GM10248 (cell line): ENCODE measurements around the gene PSAP.

ENCODE experiments used
- CTCF ChIA-PET: fragments of 300-600 bp; sonication (Branson Sonifier 250); formaldehyde crosslinking; extraction: SDS; loops from one replicate; lab custom pipeline; 2021; ENCODE audit warnings: antibody characterized with exemption; lab: Yijun Ruan, JAX
- POLR2A ChIA-PET: fragments of 350-650 bp; sonication (Branson Sonifier 250); formaldehyde crosslinking; extraction: SDS; loops from one replicate; lab custom pipeline; 2020; ENCODE audit warnings: antibody characterized with exemption; lab: Yijun Ruan, JAX
- DNase-seq: peaks from one replicate; pipeline ENCODE4 v3.0.0; 2012; ENCODE audit errors: extremely low spot score
- TF ChIP-seq, protein P1 (sequence below): IDR thresholded peaks from 2 replicates; pipeline ENCODE4 v1.5.1; 2012; ENCODE audit warnings: mild to moderate bottlenecking, low read depth; ENCODE audit errors: extremely low read depth, missing control alignments, control extremely low read depth

The PSAP gene

DNA sequence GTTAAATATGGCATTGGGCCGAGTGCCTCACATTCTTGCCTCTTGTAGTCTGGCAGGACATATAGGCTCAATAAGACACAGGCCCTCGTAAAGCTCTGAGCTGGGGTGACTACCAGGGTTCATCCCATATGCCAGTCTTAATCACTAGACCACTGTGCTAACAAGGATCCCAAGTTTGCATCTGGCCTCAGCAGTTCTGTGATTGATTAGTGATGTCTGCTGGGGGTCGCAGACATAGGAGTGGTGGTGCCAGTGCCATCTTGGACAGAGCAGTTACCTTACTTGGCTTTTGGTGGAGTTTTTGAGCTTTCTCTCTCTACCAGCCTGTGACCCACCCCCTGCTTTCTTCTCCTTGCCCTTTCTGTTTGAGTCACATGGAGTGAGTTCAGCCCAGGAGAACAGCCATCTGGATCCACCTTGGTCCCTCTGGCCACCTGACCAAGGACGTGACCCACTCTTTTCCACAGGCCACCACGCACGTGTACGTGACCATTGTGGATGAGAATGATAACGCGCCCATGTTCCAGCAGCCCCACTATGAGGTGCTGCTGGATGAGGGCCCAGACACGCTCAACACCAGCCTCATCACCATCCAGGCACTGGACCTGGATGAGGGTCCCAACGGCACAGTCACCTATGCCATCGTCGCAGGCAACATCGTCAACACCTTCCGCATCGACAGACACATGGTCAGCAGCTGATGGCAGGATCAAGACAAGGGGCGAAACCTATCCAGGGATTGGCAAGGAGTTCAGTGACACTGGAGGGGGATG, 73.7 kb downstream of the PSAP start:
- ChIA-PET POLR2A (no interaction called here), CTCF (interaction anchor here (0.8 to 2.8 kb wide), 6 partner anchors 9 to 119 kb away, joined by 3 to 14 read pairs (median 4); no protein-coding TSS in a partner anchor)
- TF ChIP-seq, protein P1, sequence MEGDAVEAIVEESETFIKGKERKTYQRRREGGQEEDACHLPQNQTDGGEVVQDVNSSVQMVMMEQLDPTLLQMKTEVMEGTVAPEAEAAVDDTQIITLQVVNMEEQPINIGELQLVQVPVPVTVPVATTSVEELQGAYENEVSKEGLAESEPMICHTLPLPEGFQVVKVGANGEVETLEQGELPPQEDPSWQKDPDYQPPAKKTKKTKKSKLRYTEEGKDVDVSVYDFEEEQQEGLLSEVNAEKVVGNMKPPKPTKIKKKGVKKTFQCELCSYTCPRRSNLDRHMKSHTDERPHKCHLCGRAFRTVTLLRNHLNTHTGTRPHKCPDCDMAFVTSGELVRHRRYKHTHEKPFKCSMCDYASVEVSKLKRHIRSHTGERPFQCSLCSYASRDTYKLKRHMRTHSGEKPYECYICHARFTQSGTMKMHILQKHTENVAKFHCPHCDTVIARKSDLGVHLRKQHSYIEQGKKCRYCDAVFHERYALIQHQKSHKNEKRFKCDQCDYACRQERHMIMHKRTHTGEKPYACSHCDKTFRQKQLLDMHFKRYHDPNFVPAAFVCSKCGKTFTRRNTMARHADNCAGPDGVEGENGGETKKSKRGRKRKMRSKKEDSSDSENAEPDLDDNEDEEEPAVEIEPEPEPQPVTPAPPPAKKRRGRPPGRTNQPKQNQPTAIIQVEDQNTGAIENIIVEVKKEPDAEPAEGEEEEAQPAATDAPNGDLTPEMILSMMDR = no peak
- DNase-seq = no peak

DNA sequence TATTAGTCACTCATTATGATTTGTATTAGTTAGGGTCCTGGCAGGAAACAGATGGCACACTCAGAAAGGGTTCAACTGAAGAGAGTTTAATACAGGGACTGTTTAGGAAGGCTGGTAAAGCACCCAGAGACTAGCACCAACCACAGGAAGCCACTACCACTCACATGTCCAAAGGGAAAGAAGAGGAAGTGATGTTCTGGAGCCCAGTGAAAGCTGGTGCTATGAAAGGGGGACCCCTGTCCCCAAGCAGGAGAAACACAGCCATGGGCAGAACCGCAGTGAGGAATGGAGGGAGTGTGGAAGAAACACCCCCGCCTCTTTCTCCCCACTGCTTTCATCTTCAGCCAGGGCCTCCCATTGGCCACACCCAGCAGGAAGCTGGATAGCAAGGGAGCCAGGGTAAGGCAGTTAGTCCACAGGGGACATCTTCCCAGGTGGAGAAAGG, 74.5 kb downstream of the PSAP start:
- TF ChIP-seq, protein P1 = no peak
- ChIA-PET POLR2A (no interaction called here), CTCF (interaction anchor here (1.0 to 2.8 kb wide), 5 partner anchors 10 to 80 kb away, joined by 3 to 14 read pairs (median 4); no protein-coding TSS in a partner anchor)
- DNase-seq = no peak

DNA sequence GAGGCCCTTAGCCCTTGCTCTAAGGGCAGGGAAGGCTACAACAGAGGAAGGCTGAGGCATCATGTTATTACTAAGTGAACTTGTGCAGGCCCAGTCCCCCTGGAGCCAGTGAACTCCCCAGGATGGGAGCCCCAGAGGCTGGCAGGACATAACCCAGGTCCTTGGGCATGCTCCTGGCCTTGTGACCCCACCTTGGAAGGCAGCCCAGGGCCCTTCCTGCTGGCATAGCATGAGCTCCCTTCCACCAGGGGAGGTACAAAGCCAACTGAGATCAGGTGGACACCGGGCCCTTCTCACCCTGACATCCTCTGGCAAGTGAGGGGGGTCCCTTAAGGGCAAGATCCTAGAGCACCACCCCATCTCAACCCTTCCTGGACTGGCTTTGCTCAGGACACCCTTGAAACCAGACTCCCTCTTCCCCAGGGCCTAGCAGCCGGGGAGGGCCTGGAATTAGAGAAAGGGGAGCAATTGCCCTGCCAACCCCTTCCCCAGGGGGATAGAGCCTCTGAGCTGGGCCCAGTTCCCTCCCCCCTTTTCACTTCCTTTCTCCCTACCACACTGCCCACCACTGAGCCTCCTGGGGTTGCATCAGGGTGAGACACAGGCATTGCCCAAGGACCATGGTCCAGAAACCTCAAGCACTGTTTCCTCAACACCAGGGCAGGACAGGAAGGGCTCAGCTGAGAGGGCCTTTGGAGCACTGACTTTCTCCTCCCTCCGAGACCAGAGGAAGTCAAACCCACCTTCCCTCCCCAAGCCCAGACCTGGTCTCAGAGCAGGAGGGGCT, 75.9 kb downstream of the PSAP start:
- ChIA-PET POLR2A (no interaction called here), CTCF (interaction anchor here (0.7 to 4.4 kb wide), 17 partner anchors 11 to 123 kb away, joined by 3 to 60 read pairs (median 5); no protein-coding TSS in a partner anchor)
- no peak for DNase-seq
- TF ChIP-seq, protein P1 = no peak

DNA sequence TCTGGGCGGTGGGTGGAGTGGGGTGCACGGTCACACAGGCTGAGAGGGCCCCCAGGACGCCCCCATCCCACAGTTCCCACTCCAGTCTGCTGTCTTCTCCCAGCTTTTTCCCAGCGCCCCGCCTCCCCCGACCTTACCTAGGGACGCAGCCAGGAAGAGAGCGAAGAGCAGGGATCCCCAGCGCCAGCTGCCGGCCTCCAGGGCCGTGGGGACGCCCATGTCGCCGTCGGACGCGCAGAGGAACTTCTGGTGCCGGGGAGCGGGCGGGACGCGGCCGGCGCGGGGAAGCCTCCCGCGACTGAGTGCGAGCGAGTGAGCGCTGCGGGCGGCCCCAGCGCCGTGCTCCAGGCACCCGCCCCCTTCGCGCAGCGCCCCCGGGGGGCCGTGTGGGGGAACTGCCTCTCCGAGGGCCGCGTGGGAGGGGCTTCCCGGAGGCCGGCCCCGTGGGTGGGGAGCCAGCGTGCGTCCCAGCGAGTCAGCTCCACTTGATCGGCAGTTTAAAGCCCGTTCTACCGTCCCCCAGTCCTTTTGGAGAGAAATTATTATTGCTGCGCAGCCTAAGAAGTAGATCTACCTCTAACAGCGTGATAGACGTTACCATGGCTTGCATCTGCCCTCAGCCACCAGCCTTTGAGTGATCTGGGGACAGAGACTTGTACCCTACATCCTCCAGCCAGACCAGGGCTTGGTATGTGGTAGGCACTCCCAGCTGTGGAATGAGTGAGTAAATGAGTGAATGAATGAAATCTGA, 77.7 kb downstream of the PSAP start, which contains the start of gene VSIR:
TSS of gene VSIR (minus strand) at position 300 of the 751 bp plus-strand sequence. CDS start at position 219, 81 bp downstream.
- POLR2A ChIA-PET = interaction anchor here (0.6 to 0.7 kb wide), 2 partner anchors 15 to 18 kb away, joined by 3 to 4 read pairs; no protein-coding TSS in a partner anchor
- peak; percentile 93 for DNase-seq
- TF ChIP-seq, protein P1 = peak; percentile 91
- CTCF ChIA-PET = interaction anchor here (0.6 to 4.4 kb wide), 44 partner anchors 10 to 455 kb away, joined by 3 to 61 read pairs (median 4); partner anchors contain the start of genes ANAPC16, PSAP and SLC29A3

DNA sequence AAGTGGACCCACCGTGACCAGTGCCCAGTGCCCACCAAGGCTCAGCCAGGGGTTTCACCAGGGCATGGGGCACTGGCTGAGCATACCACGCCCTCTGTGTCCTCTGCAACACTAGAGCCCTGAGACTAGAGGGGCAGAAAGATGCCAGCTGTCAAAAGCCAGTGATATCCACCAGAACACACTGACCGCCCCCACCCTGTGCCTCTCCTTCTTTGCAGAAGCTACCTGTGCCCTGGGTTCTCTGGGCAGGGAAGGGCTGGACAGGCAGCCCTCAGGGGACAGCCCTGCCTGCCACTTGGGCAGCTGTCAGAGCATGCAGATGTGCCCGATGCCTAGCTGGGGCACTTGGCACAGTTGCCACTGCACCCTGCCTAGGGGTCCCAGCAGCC, 78.2 kb downstream of the PSAP start:
- no peak for DNase-seq
- TF ChIP-seq, protein P1 = no peak
- CTCF ChIA-PET = interaction anchor here (0.6 to 4.4 kb wide), 33 partner anchors 9 to 458 kb away, joined by 3 to 61 read pairs (median 4); partner anchors contain the start of gene PSAP
- POLR2A ChIA-PET = interaction anchor here (0.6 to 0.7 kb wide), 2 partner anchors 14 to 18 kb away, joined by 3 to 4 read pairs; no protein-coding TSS in a partner anchor
